ENCODE results near the gene NOP14. TPM values are rescaled to one million over a fixed set of nuclear protein-coding genes. Genes with fewer than 3 reads are reported as not detected.

The NOP14 gene
- total and polyA plus RNA-seq, 2 donors (not counting 3 experiments of a cell fraction or from before 2014, with no cell fraction given) = 9.5 to 45.2 TPM

DNA sequence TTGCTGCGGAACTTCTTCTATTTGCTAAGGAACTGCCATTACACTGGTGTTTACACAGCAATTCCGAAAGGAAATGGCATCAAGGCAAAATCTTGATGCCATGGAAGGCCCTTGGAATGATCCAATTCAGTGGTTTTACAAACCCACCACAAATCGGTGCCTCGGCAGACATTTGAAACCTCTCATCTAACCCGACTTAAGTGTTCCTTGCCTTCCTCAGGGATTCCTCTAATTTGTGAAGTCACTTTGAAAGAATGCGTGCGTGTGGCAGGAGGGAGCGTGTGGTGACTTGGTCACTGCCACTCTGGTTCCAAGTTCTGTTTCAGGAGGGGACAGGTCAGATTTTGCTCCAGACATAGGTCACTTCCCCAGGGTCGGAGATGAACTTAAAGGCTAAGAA lies 4.8 kb downstream of the NOP14 start:
- peak; percentile 64 for DNase-seq (ENCODE audit: low read depth, low spot score)
- Histone ChIP-seq H4K20me1 (replicated peaks; ENCODE audit: control insufficient read depth, extremely low read depth, insufficient read depth, low read length) (peaks cover 2% of the 10 kb centered on the region), H3K27ac (ENCODE audit: insufficient read depth, low read depth, low read length) (peak overlapping the region; percentile 49), H3K36me3 (ENCODE audit: control insufficient read depth in 2 of 2, extremely low read depth in 1 of 2, insufficient read depth in 2 of 2, low read length in 2 of 2) (peaks cover 22% of the 10 kb centered on the region in 2 experiments), H3K4me1 (ENCODE audit: control insufficient read depth, extremely low read depth, insufficient read depth, low read length) (peaks cover 26% of the 10 kb centered on the region), H3K9me3 (replicated peaks; ENCODE audit: control insufficient read depth, insufficient read depth, low read length) (no peaks in the 10 kb centered on the region), H3K9ac (replicated peaks; ENCODE audit: extremely low read depth, insufficient read depth, low read length) (no peak overlapping the region), H2AFZ (ENCODE audit: low read depth, low read length) (no peak overlapping the region), H3K9me1 (replicated peaks; ENCODE audit: control insufficient read depth, extremely low read depth, insufficient read depth, low read length) (no peaks in the 10 kb centered on the region), H3K27me3 (ENCODE audit: control insufficient read depth in 2 of 2, insufficient read depth in 2 of 2, low read length in 2 of 2) (no peaks in the 10 kb centered on the region), H3K79me2 (ENCODE audit: control insufficient read depth, insufficient read depth, low read length) (peaks cover 60% of the 10 kb centered on the region), H3K4me3 (replicated peaks in 1 of 3; ENCODE audit: insufficient read depth in 1 of 3, low read depth in 1 of 3, low read length in 3 of 3) (no peak overlapping the region), H3K4me2 (ENCODE audit: insufficient read depth, low read length) (peak overlapping the region; percentile 53)
- FAIRE-seq = peak; percentile 59
- BruUV-seq (replicated peaks) = no TSS peak
- CTCF ChIA-PET = no interaction called here
- intact Hi-C loops (cut with micrococcal nuclease) = no loop called here
- dilution Hi-C loops (cut with MboI; ENCODE audit: extremely low pct_ligation_motif_present, low sequenced_read_pairs) = no loop called here
- TF ChIP-seq POLR2AphosphoS5 (IDR thresholded peaks at IDR 0.05; ENCODE audit: insufficient read depth, low read depth, low read length) (no peak), EZH2 (IDR thresholded peaks at IDR 0.05; ENCODE audit: borderline replicate concordance, low read depth, low read length, severe bottlenecking) (no peak), POLR2A (IDR thresholded peaks at IDR 0.05; ENCODE audit: low read depth, low read length) (no peak), FOS (IDR thresholded peaks at IDR 0.05; ENCODE audit: borderline replicate concordance, insufficient read depth, low read length) (no peak), JUN (IDR thresholded peaks at IDR 0.05; ENCODE audit: borderline replicate concordance, insufficient read depth, insufficient read length, low read depth) (no peak)
- TF ChIP-seq, protein P1, sequence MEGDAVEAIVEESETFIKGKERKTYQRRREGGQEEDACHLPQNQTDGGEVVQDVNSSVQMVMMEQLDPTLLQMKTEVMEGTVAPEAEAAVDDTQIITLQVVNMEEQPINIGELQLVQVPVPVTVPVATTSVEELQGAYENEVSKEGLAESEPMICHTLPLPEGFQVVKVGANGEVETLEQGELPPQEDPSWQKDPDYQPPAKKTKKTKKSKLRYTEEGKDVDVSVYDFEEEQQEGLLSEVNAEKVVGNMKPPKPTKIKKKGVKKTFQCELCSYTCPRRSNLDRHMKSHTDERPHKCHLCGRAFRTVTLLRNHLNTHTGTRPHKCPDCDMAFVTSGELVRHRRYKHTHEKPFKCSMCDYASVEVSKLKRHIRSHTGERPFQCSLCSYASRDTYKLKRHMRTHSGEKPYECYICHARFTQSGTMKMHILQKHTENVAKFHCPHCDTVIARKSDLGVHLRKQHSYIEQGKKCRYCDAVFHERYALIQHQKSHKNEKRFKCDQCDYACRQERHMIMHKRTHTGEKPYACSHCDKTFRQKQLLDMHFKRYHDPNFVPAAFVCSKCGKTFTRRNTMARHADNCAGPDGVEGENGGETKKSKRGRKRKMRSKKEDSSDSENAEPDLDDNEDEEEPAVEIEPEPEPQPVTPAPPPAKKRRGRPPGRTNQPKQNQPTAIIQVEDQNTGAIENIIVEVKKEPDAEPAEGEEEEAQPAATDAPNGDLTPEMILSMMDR (IDR thresholded peaks at IDR 0.05; ENCODE audit: extremely low read depth in 1 of 2, insufficient read depth in 1 of 2, low read depth in 1 of 2, low read length in 2 of 2) = no peak
- POLR2A ChIA-PET = no interaction called here

All from endothelial cell of umbilical vein (primary cell).